Measurements from ENCODE around the gene RUFY1. TPM values are rescaled to one million over a fixed set of nuclear protein-coding genes. Genes with fewer than 3 reads are reported as not detected.

The RUFY1 gene
- total and polyA plus RNA-seq, 9 of the 15 experiments (the other 6 are each of a cell fraction or from before 2014, with no cell fraction given): 5.0 to 41.7 (median 29.6) TPM

- TF ChIP-seq MGA (IDR thresholded peaks at IDR 0.05) (no peak), ZBTB34 (CRISPR knock-in tag; IDR thresholded peaks at IDR 0.05) (no peak), HCFC1 (IDR thresholded peaks at IDR 0.05; ENCODE audit: low read depth, low read length) (peak; percentile 7; the same call in 1 of the 2 replicates), C11orf30 (IDR thresholded peaks at IDR 0.05; ENCODE audit: low read depth) (peak; percentile 60), ZNF121 (CRISPR knock-in tag; conservative IDR thresholded peaks at IDR 0.05) (no peak), TOE1 (IDR thresholded peaks at IDR 0.05; ENCODE audit: borderline replicate concordance) (peak; percentile 84; the same call in 1 of the 2 replicates), TOE1 (CRISPR knock-in tag; IDR thresholded peaks at IDR 0.05; ENCODE audit: borderline replicate concordance, low read depth) (no peak), ZNF79 (CRISPR knock-in tag; IDR thresholded peaks at IDR 0.05; ENCODE audit: low read depth) (no peak), KLF6 (CRISPR knock-in tag; IDR thresholded peaks at IDR 0.05; ENCODE audit: borderline replicate concordance) (no peak), MCM3 (IDR thresholded peaks at IDR 0.05) (no peak), CBX2 (IDR thresholded peaks at IDR 0.05; ENCODE audit: insufficient read depth, low read length, poor library complexity, severe bottlenecking) (no peak), ZNF232 (CRISPR knock-in tag; IDR thresholded peaks at IDR 0.05) (no peak), ZNF175 (CRISPR knock-in tag; IDR thresholded peaks at IDR 0.05; ENCODE audit: low read depth) (peak; percentile 62; the same call in 1 of the 2 replicates)
These were observed at the start of gene RUFY1 (continued) for GRCh38 chr5:179550511-179551342.
